SU-DHL-6 (cell line): Measurements from ENCODE around the gene RRP15.
"Not testable (repeated sequence)": the region's sequence is repeated elsewhere in the genome, so short reads cannot be mapped to it uniquely, and the experiment has no call there.

ENCODE experiments used
- H2AFZ ChIP-seq: fragments of 200-600 bp; sonication (generic); 2 replicates; pipeline ENCODE4 v1.6.1; 2014; ENCODE audit warnings: low read depth, mild to moderate bottlenecking, moderate library complexity, mixed read lengths, antibody characterized with exemption, low read length; ENCODE audit not compliant: severe bottlenecking
- H3F3A ChIP-seq: fragments of 200-600 bp; shearing (Covaris generic); 2 replicates; pipeline ENCODE4 v1.6.0; 2016; ENCODE audit warnings: antibody characterized with exemption, mild to moderate bottlenecking; ENCODE audit not compliant: insufficient read depth
- H3K27ac ChIP-seq: fragments of 200-600 bp; sonication (generic); 2 replicates; pipeline ENCODE4 v1.5.1; 2016; ENCODE audit warnings: low read depth, mild to moderate bottlenecking, low read length, moderate library complexity, mixed read lengths
- H3K27me3 ChIP-seq: fragments of 200-600 bp; sonication (generic), shearing (Covaris generic); 2 replicates; pipeline ENCODE4 v1.6.0; 2014; ENCODE audit warnings: mild to moderate bottlenecking, low read length
- H3K36me3 ChIP-seq: fragments of 200-600 bp; sonication (generic); 2 replicates; pipeline ENCODE4 v1.6.1; 2014; ENCODE audit warnings: mild to moderate bottlenecking, low read length, mixed read lengths
- H3K4me2 ChIP-seq: fragments of 300-600, 200-600 bp; shearing (Covaris generic), sonication (generic); 2 replicates; pipeline ENCODE4 v1.6.0; 2014; ENCODE audit warnings: low read length, low read depth, mild to moderate bottlenecking; ENCODE audit not compliant: poor library complexity, severe bottlenecking
- H3K4me3 ChIP-seq: fragments of 200-600 bp; sonication (generic); 2 replicates; pipeline ENCODE4 v1.5.1; 2014; ENCODE audit warnings: antibody characterized with exemption, low read length, mild to moderate bottlenecking, mixed read lengths; ENCODE audit not compliant: insufficient read depth, poor library complexity, severe bottlenecking
- H3K79me2 ChIP-seq: fragments of 200-600 bp; sonication (generic); 2 replicates; pipeline ENCODE4 v1.6.1; 2014; ENCODE audit warnings: mild to moderate bottlenecking, low read length, moderate library complexity; ENCODE audit not compliant: insufficient read depth
- H3K9ac ChIP-seq: fragments of 200-600 bp; sonication (generic); 2 replicates; pipeline ENCODE4 v1.7.0; 2014; ENCODE audit warnings: mild to moderate bottlenecking, low read length
- H3K9me2 ChIP-seq: fragments of 200-600 bp; sonication (generic); replicated peaks from 2 replicates; pipeline ENCODE4 v1.6.1; 2014; ENCODE audit warnings: low read length; ENCODE audit not compliant: insufficient read depth
- H3K9me3 ChIP-seq: fragments of 200-600 bp; sonication (generic); 2 replicates; pipeline ENCODE4 v1.6.1; 2014; ENCODE audit warnings: low read length, mixed read lengths; ENCODE audit not compliant: insufficient read depth
- H4K20me1 ChIP-seq: fragments of 200-600 bp; sonication (generic); 2 replicates; pipeline ENCODE4 v1.6.1; 2014; ENCODE audit warnings: low read depth, mild to moderate bottlenecking, antibody characterized with exemption, low read length, moderate library complexity, mixed read lengths
- EZH2phosphoT487 ChIP-seq: fragments of 200-600 bp; sonication (generic), shearing (Covaris generic); conservative IDR thresholded peaks from 2 replicates; pipeline ENCODE4 v1.6.1; 2018; ENCODE audit warnings: mild to moderate bottlenecking, antibody characterized with exemption, low read length, moderate library complexity, mixed read lengths
- TF ChIP-seq, protein P1 (sequence below): fragments of 200-600 bp; sonication (generic); IDR thresholded peaks from one replicate; pipeline ENCODE4 v1.5.1; 2017; ENCODE audit warnings: antibody characterized with exemption, mild to moderate bottlenecking, low read length, moderate library complexity; ENCODE audit not compliant: insufficient read depth, poor library complexity, severe bottlenecking

RRP15 gene

DNA sequence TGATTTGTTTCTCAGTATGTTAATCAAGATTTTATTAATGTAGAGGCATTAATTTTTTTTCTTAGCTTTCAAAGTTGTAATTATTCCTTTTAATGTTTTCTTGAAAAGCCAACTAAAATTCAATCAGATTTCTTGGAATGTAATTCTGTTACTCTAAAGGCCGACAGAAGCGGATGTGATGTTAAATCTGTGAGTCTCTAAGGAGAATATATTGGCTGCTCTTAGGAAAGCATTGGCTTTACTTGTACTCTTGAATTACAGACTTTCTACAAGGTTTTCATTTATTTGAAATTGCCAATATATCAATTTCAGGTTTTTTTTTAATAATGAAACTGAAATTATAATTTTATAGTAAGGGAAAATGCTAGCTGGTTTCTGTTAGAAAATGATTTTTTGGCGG is 29.2 kb downstream of the RRP15 start:
- no peaks in the 10 kb centered on the region for H3K79me2 ChIP-seq
- H3K9ac ChIP-seq: no peak overlapping the region
- no peaks in the 10 kb centered on the region for H3K9me3 ChIP-seq
- H3K36me3 ChIP-seq: no peaks in the 10 kb centered on the region; the same call in 1 of the 2 replicates
- H3K27ac ChIP-seq: no peak overlapping the region
- no peaks in the 10 kb centered on the region for H3K27me3 ChIP-seq
- no peaks in the 10 kb centered on the region for H3F3A ChIP-seq
- no peaks in the 10 kb centered on the region for H4K20me1 ChIP-seq
- no peak overlapping the region for H3K4me3 ChIP-seq
- no peak overlapping the region for H3K4me2 ChIP-seq
- H3K9me2 ChIP-seq: no peaks in the 10 kb centered on the region
- no peak overlapping the region for H2AFZ ChIP-seq
- TF ChIP-seq, protein P1, sequence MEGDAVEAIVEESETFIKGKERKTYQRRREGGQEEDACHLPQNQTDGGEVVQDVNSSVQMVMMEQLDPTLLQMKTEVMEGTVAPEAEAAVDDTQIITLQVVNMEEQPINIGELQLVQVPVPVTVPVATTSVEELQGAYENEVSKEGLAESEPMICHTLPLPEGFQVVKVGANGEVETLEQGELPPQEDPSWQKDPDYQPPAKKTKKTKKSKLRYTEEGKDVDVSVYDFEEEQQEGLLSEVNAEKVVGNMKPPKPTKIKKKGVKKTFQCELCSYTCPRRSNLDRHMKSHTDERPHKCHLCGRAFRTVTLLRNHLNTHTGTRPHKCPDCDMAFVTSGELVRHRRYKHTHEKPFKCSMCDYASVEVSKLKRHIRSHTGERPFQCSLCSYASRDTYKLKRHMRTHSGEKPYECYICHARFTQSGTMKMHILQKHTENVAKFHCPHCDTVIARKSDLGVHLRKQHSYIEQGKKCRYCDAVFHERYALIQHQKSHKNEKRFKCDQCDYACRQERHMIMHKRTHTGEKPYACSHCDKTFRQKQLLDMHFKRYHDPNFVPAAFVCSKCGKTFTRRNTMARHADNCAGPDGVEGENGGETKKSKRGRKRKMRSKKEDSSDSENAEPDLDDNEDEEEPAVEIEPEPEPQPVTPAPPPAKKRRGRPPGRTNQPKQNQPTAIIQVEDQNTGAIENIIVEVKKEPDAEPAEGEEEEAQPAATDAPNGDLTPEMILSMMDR: no peak
- no peak for TF ChIP-seq EZH2phosphoT487

DNA sequence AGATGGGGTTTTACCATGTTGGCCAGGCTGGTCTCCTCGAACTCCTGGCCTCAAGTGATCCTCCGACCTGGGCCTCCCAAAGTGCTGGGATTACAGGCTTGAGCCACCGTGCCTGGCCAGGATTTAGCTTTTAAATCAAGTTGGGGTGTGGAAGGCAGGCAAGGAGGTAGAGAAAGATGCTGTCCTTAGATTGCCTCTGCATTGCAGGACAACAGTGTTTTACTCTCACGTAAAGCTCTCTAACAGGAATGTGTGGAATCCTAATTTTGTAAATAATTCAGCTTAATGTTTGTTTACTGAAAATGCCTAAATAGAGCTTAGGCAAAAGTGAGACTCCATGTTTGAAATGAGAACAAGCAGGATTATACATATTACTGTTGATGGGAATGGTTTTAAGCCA is 30.5 kb downstream of the RRP15 start:
- Histone ChIP-seq H3K9me3 (no peaks in the 10 kb centered on the region), H2AFZ (no peak overlapping the region), H3K9ac (no peak overlapping the region), H3F3A (no peaks in the 10 kb centered on the region), H3K4me2 (no peak overlapping the region), H4K20me1 (no peaks in the 10 kb centered on the region), H3K9me2 (no peaks in the 10 kb centered on the region), H3K79me2 (no peaks in the 10 kb centered on the region), H3K27ac (no peak overlapping the region), H3K36me3 (no peaks in the 10 kb centered on the region; the same call in 1 of the 2 replicates), H3K4me3 (no peak overlapping the region), H3K27me3 (no peaks in the 10 kb centered on the region)
- TF ChIP-seq, protein P1: no peak
- TF ChIP-seq EZH2phosphoT487: no peak

DNA sequence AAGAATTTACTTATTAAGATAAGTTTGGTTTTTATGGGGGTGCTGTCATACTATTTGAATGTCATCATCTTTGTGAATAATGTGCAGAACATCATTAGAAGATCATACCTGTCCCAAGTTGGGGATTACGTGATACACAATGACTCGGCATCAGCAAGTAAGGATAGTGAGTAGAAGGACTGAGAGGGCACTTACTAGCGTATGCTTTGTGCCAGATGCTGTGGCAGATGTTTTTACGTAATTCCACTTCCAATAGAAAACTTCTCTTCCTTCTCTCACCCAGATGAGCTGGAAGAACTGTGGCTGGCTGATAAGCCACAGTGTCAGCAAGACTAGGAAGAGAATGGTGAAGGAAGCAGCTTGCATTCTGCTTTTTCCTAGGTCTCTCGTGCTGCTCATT is 32.0 kb downstream of the RRP15 start:
- Histone ChIP-seq H4K20me1 (no peaks in the 10 kb centered on the region), H3K9me2 (no peaks in the 10 kb centered on the region), H3K9ac (no peak overlapping the region), H3F3A (0 out of 2 replicates have a peak, but pooled peaks cover 4% of the 10 kb centered on the region), H2AFZ (no peak overlapping the region), H3K79me2 (no peaks in the 10 kb centered on the region), H3K36me3 (no peaks in the 10 kb centered on the region; the same call in 1 of the 2 replicates), H3K9me3 (no peaks in the 10 kb centered on the region), H3K27ac (no peak overlapping the region), H3K4me2 (no peak overlapping the region), H3K4me3 (no peak overlapping the region), H3K27me3 (no peaks in the 10 kb centered on the region)
- TF ChIP-seq, protein P1: no peak
- TF ChIP-seq EZH2phosphoT487: no peak

DNA sequence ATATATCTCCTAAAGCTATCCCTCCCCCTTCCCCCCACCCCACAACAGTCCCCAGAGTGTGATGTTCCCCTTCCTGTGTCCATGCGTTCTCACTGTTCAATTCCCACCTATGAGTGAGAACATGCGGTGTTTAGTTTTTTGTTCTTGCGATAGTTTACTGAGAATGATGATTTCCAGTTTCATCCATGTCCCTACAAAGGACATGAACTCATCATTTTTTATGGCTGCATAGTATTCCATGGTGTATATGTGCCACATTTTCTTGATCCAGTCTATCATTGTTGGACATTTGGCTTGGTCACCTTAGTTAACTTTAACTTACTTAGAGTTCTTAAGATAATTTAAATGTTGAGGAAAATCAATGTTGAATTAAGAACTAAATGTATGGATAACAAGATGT is 35.1 kb downstream of the RRP15 start:
- not testable (repeated sequence) for H3K9ac ChIP-seq, H3K4me3 ChIP-seq, H3F3A ChIP-seq, H3K79me2 ChIP-seq, H3K27ac ChIP-seq, H3K4me2 ChIP-seq, H3K9me2 ChIP-seq, H4K20me1 ChIP-seq, H3K9me3 ChIP-seq, H2AFZ ChIP-seq, H3K27me3 ChIP-seq, H3K36me3 ChIP-seq
